T1000 (cell line): ENCODE results near the gene TMEM233.
"Not testable (repeated sequence)": the region's sequence is repeated elsewhere in the genome, so short reads cannot be mapped to it uniquely, and the experiment has no call there.

Experiments used
- DNase-seq: peaks from one replicate; lab custom pipeline; 2025; ENCODE audit warnings: mixed read lengths; lab: John Stamatoyannopoulos, UW

TMEM233 gene

GRCh38 chr12:119609358-119609757, 15.8 kb downstream of the TMEM233 start:
- no peak for DNase-seq

DNA sequence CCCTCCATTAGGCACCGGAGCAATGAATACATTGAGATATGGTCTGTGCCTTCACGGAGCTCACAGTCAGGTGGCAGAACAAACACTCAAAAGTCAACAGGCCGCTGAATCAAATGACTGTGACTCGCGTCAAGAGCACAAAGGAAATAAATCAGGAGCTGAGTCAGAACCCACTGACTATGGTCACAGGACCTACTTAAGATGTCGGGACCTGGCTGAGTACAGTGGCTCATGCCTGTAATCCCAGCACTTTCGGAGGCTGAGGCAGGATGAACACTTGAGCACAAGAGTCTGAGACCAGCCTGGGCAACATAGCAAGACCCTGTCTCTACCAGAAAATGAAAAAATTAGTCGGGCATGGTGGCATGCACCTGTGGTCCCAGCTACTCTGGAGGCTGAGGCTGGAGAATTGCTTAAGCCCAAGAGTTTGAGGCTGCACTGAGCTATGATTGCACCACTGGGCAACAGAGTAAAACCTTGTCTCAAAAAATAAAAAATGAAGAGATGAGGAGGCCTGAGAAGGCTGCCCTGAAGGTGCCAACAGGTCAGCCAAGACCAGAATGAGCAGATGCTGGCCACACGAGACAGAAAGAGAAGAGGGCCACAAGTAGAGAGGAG, 19.9 kb downstream of the TMEM233 start:
- no peak for DNase-seq

DNA sequence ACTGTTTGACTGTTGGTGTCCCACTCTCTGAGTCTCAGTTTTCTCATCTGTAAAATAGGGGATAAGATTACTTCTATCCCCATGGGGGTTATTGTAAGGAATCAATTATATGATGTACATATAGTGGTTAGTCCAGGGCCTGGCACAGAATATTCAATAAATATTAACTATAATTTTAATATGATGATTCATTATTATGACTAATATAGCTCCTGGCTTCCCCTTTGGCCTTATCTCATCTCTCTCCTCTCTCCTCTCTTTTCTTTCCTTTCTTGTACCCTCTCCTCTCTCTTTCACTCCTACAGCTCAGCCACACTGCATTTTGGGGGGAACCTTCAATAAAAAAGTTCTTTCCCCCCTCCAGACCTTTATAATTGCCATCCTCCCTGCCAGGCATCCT, 21.1 kb downstream of the TMEM233 start:
- no peak for DNase-seq

DNA sequence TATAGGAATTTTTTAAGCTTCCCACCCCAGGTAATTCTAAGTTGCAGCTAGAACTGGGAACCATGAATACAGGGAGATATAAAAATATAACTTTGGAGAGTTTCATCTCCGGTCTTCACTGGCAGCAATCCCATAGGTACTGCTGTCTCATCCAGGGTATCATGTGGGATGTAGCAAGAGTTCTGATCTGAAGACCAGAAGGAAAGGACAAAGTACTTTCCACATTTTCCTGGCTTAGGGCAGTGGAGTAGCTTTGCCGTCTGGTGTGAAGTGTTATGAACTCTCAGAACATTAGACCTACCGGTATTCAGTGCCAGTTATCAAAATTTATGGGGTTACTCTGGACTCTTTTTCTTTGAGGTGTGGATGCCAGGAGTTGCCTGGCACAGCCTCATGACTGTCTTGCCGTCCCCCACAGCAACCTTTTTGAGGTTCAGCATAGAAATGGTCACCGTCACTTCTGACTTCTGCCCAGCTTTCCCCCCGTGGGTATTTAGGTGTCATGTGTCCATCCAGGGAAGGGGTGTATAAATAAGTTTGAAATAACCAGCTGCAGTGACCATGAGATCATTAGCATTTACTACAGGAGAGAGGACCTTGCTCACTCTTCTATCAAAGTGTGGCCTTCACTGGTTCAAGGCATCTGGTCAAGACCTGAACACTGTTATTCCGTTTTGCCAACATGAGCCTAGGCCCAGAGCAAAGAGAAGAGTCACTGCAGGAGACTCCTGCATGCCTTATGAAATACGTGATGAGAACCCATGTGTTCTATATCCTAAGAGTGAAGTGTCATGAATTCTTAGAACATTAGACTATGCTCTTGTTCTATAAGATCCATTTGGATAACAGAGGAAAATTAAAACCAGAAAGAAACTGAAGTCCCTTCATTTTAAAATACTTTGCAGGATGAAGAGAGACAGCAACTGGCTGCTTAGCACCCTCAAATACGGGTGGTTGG, 22.2 kb downstream of the TMEM233 start:
- DNase-seq, result no peak

GRCh38 chr12:119618328-119618896, 24.8 kb downstream of the TMEM233 start:
- DNase-seq, result not testable (repeated sequence)

- no peak for DNase-seq
Measured at GRCh38 chr12:119620490-119620889, 26.9 kb downstream of the TMEM233 start.

- DNase-seq, result no peak
Measured at GRCh38 chr12:119621878-119622277, 28.3 kb downstream of the TMEM233 start.

GRCh38 chr12:119624966-119625365, 31.4 kb downstream of the TMEM233 start:
- no peak for DNase-seq

DNA sequence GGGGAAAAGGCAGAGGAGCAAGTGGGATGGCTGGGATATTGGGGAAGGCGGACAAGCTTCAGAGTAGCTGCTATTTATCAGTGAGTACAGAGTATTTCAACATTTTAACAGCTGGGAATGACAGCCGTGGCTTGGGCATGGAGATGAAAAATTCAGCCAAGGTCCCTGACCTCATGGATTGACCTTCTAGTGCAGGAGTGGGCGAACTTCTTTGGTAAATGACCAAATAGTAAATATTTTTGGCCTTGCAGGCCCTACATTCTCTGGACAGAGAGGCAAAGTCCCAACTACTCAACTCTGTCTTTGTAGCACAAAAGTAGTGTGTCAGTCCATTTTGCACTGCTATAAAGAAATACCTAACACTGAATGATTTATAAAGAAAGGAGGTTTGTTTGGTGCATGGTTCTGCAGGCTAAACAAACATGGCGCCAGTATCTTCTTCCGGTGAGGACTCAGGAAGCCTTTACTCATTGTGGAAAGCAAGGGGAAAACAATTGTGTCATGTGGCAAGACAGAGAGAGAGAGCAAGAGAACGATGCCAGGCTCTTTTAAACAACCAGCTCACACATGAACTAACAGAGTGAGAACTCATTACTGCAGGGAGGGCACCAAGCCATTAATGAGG, 33.6 kb downstream of the TMEM233 start:
- DNase-seq, result no peak

DNA sequence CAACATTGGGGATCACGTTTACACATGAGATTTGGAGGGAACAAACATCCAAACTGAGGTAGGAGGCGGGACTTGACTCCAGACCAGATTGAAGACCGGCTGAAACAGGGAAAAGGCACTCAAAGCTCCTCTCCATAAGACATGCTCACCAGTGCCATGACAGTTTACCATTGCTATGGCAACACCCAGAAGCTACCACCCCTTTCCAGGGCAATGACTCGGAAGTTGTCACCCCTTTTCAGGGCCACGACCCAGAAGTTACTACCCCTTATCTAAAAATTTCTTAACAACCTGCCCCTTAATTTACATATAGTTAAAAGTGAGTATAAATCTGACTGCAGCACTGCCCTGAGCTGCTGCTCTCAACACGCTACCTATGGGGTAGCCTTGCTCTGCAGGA, 34.1 kb downstream of the TMEM233 start:
- no peak for DNase-seq

DNA sequence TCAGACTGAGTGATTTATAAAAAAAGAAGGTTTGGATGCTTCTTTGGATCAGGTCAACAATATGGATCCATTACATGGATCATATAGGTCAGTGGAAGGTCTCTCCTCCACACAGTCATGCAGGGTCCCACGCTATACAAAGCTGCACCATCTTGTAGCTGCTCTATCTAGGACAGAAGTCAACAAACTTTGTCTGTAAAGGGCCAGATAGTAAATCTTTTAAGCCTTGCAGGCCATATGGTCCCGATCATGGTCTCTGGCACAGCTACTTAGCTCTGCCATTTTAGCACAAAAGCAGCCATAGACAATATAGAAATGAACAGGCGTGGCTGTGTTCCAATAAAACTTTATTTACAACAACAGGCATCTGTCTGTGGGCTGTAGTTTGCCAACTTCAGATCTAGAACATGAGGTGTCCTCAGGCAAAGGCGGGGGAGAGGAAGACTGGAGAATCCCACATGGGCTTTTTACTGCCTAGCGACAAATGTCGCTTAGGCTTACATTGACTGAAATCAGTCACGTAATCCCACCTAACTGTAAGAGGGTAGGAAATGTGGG, 36.7 kb downstream of the TMEM233 start:
- DNase-seq, result no peak

DNA sequence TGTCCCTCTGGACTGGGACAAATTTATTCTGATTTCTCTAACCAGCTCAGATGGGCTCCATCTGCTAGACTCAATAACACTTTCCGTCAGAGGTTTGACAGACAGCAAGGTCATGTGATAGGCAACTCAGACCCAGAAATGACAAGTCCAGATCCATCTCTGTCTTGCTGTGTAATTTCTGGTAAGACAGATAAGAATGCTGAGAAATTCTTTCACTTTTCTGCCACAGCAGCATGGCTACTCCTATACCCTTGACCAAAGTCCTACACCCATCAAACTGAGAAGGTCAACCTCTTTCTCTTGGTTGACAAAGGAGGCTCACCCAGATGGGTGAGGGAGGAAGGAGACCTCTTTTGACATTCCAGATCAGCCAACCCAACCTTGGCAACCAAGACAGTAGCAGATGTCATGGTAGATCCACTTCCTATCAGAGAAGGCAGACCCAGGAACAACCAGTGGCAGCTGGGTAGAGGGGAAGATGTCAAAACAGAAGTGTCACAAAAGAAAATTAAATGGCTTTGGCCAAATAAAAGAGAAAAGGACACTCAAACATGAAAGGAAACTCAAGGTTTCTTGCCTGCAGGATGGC, 37.5 kb downstream of the TMEM233 start:
- DNase-seq, result no peak

- no peak for DNase-seq
Measured at GRCh38 chr12:119631930-119632678, 38.5 kb downstream of the TMEM233 start.

DNA sequence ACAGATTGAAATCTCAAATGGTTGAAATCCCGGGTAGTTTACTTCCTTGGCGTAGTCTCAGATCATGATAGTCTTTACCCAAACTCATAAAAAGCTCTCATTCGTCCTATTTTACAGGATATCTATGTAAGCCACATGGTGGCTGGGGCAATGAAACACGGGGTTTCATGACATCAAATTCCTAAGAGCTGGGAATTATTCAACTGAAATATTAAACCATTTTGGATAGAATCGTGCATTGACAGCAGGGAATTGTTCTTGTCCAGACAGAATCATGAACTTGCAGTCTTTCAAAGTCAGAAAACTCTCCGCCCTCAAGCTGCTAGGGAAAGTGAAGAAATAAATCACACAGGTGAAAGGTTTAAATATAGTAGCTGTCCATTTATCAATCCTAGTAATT, 41.2 kb downstream of the TMEM233 start:
- DNase-seq, result no peak

DNA sequence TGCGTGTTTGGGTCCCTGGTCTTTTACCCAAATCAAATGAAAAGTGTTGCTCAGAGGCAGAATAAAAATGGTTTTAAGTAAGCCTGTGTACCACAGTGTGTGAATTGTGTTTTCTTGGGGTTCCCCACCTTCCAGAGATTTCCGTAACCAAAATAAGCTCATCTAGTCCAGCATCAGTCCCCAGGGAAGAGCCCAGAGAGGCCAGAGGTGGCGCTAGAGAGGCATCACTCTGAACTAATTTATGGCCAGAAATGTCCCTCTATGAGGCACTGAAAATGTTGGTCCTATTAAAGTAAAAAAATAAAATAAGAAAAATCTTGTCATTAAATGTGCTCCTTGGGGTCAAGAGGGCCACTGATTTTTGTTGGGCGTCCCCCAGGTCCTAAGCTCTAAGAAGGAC, 49.4 kb downstream of the TMEM233 start:
- no peak for DNase-seq

DNA sequence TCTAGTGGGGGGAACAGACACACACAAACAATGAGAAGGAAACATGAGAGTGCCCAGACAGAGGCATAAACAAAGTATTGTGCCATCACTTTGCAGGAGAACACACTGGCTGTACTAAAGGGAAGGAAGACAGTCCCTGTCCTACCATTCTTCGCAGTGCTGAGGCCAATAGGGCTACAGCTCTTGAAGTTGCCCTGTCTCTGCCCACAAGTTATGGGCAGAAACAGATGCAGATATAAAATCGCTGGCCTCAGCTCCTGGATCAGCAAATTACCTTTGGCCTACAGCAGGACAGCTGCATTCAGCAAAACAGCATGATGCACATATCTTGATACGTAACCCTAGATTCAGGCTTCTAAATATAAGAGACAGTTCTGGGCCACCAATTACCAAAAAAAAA, 51.4 kb downstream of the TMEM233 start:
- no peak for DNase-seq

- DNase-seq, result no peak
Measured at GRCh38 chr12:119645535-119646059, 52.0 kb downstream of the TMEM233 start.

DNA sequence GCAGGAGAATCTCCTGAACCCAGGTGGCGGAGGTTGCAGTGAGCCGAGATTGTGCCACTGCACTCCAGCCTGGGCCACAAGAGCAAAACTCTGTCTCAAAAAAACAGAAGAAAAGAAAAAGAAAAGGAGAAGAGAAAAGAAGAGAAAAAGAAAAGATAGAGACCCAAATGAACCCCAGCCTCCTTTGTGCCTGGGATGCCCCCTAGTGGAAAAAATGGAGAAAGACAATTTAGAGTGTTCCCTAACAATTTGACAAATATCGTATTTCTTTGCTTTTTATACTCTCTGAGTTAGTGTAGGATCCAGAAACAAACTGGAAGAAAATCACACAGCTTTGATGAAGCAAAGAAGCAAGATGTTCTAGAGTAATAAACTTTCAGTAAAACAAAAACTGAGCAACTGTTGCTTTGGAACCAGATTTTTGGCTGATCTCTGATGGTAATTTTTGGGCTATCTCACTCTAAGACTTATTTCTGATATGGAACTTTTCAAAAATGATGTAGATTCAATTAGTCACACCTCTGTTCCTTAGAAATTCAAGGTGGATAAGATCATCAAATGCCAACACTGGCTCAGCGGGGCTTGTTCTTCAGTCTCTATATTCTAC, 55.7 kb downstream of the TMEM233 start:
- no peak for DNase-seq

GRCh38 chr12:119652665-119653064, 59.1 kb downstream of the TMEM233 start:
- no peak for DNase-seq

DNA sequence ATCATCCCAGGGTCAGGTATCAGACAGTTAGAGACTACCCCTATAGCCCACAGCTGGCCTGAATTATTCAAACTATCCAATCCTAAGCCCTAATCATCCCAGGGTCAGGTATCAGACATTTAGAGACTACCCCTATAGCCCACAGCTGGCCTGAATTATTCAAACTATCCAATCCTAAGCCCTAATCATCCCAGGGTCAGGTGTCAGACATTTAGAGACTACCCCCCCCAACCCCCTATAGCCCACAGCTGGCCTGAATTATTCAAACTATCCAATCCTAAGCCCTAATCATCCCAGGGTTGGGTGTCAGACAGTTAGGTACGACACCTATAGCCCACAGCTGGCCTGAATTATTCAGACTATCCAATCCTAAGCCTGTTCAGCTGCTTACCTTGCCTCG, 63.4 kb downstream of the TMEM233 start:
- not testable (repeated sequence) for DNase-seq
